CD4-positive, alpha-beta T cell treated with Interleukin-2 at 100 ng/mL for 4 hours (primary cell): ENCODE results near the gene LIMS4.
"Not testable (repeated sequence)": the region's sequence is repeated elsewhere in the genome, so short reads cannot be mapped to it uniquely, and the experiment has no call there.

Experiments
- DNase-seq: peaks from one replicate; pipeline ENCODE4 v3.0.0-alpha.2; 2020; ENCODE audit warnings: low spot score

Gene LIMS4, protein sequence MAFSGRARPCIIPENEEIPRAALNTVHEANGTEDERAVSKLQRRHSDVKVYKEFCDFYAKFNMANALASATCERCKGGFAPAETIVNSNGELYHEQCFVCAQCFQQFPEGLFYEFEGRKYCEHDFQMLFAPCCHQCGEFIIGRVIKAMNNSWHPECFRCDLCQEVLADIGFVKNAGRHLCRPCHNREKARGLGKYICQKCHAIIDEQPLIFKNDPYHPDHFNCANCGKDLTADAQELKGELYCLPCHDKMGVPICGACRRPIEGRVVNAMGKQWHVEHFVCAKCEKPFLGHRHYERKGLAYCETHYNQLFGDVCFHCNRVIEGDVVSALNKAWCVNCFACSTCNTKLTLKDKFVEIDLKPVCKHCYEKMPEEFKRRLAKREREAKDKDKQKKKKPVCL

DNA sequence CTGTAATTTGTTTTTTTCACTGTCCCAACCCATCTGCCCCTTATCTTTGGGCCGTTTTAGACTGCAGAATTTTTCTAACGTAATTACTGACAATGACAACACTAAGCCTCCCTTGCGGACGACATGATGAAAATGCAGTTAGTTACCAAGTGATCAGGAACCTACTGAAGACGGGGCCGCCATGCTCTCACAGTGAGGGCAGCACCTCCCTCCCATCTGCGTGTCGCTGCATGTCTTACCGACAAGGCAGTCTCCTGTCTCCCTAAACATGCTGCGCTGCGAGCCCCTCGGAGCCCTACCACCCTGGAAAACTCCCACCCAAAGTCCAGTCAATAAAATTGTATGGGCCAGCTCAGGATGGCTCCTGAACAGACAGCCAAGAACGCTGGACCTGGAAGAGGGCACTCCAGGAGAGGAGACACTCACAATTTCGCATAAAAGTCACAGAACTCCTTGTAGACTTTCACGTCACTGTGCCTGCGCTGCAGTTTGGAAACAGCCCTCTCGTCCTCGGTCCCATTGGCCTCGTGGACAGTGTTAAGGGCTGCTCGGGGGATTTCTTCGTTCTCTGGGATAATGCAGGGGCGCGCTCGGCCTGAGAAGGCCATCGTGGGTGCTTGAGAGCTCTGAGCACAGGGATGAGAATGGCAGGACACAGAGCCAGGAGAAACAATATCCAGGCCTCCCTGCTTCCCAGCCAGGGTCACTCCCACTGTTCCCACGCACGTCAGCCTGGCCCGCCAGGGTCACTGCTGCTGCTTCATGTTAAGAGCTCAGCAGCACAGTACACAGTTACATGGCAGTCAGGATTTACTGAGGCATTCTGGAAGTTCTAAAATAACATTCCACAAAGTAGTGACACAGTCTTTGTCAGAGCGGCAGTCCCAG lies at the start of gene LIMS4:
Gene LIMS4 (minus strand): TSS at position 646 of the 888 bp plus-strand sequence. CDS start 38 bp downstream, at position 608.
- not testable (repeated sequence) for DNase-seq

DNA sequence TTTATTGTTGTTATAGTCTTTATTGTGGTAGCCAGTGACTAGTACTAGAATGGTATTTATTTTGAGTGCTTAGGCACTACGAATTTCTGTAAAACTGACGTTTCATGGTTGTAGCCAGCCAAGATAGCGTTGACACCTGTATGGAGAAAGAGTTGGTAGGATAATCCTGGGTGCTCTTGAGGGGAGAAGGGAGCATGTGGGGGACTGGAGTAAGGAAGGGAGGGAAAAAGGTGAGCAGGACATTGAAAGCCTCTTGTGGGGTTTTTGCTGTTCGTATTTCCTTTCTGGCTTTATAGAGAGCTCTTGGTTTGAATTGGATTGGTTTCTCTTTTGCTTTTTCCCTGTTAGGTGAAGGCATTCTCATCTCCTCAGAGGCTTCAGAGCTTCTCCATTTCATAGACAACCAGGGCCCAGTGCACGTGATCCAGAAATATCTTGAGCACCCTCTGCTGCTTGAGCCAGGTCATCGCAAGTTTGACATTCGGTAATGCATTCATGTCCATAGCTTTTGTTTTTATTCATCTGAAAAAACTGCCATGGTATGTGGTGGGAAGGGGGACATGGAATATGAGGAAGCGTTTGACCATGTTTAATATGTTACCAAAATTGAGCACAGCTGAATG lies 27.2 kb upstream of the LIMS4 start:
- not testable (repeated sequence) for DNase-seq

DNA sequence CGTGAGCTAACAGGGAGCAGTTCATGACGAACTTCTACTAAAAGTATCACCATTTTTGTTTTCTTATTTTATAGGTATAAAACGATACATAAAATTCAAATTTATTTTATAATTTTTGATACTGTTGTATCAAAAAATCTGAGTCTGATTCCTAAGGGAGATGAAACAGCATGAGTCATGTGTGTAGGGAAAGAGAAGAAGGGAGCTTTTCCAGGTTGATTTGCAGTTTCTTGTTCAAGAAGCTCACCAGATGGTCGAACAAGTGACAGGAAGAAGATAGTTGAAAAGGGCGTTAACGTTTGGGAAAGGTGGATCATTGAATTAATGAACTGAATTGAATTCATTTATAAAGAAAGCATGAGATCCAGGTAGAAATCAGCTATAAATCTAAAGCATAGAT lies 23.4 kb upstream of the LIMS4 start:
- DNase-seq: not testable (repeated sequence)

DNA sequence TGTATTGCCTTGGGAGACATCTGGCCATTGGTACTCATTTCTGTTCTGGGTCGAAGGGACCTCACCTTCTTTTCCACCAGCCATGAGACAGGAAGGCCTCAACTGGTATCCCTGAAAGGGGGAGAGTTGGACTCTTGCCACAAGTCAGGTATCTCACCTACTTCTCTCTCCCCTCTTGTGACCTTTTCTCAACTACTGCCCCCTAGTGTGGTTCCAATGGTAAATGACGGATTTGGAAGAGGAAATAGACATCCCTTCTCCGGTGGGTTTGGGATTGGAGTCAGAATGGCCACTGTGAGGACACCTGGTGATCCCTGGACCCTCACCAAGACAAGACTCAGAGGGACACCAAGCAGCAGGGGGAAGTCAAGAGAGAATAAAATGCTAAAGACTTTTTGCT lies 21.9 kb upstream of the LIMS4 start:
- DNase-seq: not testable (repeated sequence)

DNA sequence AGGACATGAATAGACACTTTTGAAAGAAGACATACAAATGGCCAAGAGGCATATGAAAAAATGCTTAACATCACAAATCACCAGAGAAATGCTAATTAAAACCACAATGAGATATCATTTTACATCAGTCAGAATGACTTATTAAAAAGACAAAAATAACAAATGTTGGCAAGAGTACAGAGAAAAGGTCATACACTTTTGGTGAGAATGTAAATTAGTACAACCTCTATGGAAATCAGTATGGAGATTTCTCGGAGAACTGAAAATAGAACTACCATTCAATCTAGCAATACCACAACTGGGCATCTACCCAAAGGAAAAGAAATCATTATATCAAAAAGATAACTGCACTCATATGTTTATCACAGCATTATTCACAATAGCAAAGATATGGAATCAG lies 16.4 kb upstream of the LIMS4 start:
- not testable (repeated sequence) for DNase-seq

DNA sequence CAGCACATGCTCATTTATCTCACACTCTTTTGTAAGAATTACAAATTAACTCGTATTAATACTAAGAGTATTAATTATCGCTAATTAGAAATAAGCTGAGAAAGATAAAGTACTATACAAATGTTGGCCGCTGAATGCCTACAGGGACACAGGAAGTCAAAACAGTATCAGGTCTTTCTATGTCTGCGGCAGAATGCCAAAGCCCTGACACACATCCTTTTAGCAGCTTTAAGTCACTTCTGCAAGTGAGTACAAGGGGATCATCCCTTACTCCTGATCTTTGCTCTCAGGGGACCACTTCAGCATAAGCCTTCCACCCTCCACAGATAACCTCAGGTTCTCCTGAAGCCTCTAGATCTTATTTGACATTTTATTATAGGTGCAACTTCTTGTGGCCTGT lies 10.1 kb upstream of the LIMS4 start:
- not testable (repeated sequence) for DNase-seq

DNA sequence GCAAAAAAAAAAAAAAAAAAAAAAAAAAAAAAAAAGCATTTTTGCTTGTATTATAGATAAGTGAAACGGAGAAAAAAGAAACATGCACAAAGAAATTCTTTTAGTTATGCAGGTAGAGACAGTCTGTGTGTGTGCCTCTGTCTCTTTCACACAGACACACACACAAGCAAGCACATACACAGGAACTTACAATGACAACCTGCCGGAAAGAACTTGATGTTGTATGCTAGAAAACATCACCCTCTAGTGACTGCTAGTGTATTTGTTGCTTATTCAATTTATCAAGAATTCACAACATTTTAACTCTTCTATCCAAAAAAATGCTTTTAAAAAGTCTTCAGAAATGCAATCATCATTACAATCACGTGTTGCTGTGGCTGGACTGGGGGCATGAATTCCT lies 8.6 kb upstream of the LIMS4 start:
- DNase-seq: not testable (repeated sequence)

DNA sequence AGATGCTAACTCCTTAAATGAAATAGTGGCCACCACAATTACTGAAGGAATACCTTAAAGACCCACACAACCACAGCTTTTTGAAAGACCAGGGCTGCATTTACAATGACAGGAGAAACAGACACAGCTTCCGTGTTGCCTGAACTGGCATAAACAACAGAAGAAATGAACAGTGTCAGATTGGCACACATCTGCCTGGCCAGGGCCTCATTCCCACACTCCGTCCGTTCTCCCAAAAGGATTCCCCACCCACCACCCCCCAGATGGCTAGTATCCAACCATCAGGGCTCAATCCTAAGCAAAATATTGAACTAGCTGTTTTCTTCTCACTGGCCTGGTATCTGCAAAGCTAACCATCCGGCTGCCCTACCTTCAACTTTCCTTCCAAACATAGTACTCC lies 7.5 kb upstream of the LIMS4 start:
- DNase-seq: not testable (repeated sequence)

DNA sequence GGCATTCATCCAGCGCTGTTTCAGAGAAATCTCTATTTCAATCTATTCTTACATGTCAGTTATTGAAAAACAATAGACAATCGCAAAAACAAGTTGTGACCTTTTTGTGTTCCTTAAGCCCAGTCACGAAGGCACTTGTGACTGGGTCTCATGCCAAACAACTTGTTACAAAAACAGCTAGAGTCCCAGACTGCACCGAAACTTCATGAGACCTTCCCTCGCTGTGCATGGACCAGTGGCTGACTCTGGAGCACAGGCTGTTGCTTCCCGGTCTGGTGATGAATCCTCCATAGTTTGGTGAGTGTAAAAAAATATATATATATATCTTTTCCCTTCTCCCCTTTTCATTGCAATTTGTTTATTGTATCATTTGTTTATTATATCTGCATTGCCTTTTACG lies 4.8 kb upstream of the LIMS4 start:
- DNase-seq: not testable (repeated sequence)

DNA sequence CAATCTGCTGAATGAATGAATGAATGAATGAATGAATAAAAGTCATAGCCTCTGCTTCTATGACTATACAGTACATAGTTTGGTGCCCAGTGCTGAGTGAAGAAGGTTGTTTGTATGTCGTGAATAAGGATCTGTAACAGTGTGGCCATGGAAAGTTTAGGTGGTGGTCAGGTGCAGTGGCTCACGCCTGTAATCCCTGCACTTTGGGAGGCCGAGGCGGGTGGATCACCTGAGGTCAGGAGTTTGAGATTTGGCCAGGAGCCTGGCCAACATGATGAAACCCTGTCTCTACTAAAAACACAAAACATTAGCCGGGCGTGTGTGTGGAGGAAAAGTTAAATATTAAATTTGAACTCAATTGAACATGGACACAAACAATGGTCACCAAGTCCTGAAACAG lies 4.3 kb upstream of the LIMS4 start:
- not testable (repeated sequence) for DNase-seq

DNA sequence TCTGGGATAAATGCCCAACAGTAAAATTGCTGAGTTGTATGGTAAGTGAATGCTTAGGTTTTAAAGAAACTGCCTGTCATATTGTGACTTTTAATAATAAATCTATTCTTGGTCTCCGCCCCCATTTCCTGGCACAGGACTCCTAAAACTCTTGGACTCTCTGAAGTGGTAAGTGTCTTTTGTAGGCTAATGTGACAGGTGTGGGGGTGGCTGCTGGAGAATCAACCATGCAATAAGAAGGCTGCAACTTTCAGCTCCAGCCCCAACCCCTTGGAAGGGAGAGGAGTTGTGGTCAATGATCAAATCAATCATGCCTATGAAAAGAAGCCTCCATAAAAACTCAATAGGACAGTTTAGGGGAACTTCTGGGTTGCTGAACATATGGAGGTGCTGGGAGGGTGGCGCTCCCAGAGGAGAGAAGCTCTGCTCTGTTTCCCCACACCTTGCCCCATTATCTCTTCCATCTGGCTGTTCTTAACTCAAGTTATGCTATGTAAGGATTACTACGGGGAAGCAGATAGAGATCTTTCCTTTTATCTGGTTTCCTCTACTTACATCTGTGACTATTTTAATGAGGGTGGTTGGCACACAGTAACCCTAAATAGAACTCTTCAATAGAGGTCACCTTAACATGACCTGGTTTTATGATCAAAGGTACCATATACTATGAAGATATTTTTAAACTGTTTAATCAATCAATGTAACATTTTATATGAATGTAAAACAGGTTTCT lies 3.2 kb upstream of the LIMS4 start:
- not testable (repeated sequence) for DNase-seq

DNA sequence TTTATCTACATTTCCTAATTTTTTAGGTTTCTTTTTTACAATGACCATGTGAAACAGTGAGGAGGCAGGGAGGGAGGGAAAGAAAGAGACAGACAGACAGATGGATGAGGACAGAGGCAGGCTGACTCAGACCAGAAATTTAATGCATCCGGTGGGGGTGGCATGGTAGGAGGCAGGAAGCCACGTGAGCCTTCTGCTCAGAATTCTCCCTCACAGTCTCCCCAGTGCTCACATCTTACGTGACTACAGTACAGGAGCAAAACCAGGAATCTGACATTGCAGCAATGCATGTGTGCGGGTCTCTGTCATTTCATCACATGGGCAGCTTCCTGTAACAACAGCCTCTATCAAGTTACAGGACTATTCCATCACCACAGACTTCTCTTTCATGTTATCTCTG lies 2.3 kb upstream of the LIMS4 start:
- not testable (repeated sequence) for DNase-seq

DNA sequence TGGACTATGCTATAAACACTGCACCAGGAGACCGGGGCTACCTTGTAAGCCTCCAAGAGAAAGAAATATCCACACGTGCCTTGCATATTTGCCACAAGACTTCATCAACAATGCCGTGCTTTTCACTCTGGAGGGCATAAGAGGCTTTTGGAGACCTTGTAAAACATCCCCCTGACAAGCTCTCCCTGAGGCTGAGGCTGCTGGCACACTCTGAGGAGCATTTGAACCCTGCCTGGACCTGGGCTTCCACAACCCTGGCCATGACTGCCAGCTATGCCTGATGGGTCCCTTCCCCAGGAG lies 393 bp upstream of the LIMS4 start:
- DNase-seq: not testable (repeated sequence)

DNA sequence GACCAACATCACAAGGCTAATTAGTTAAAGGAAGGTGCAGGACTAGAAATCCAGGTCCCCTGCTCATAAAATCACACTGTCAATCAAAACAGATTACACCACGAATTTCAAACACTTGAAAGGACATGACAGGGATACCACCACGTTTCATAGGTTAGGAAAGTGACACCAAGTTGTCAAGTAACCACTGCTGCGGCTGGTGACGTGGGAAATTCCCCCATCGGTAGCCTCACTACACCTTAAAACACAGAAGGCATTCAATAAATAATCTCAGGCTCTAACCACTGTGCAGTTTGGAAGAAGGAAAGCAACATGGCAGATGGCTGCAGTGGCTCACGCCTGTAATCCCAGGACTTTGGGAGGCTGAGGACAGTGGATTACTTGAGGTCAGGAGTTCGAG lies 3.7 kb downstream of the LIMS4 start:
- not testable (repeated sequence) for DNase-seq

DNA sequence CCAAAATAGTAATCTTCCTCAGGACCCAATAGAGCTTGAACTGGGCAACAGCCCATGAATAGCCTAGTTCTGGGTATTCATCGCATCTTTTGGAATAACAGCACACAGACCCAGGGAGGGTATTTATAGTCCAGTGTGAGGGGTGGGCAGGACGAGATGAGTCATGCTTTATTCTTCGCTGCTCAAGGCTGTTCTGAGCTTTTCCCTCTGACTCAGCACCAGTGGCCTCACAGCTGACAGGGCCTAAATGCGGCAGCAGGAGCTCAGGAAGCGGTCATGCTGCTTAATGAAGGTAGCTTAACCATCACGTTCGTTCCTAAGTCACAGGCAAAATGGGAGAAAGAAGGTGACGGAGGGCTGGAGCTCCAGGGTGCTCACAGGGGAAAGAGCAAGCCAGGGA lies 7.3 kb downstream of the LIMS4 start:
- DNase-seq: not testable (repeated sequence)

DNA sequence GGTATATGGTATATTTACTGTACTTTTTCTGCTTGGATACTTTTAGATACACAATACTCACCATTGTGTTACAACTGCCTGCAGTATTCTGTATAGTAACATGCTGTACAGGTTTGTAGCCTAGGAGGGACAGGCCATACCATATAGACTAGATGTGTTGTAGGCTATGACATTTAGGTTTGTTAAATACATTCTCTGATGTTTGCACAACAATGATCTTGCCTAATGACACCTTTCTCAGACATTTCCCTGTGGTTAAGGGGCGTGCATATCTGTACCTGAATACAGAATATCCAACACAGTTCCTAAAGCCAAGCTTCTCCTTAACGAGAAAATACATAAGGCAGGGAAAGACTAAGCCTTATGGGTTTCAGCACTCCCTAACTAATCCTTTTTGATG lies 10.2 kb downstream of the LIMS4 start:
- not testable (repeated sequence) for DNase-seq

DNA sequence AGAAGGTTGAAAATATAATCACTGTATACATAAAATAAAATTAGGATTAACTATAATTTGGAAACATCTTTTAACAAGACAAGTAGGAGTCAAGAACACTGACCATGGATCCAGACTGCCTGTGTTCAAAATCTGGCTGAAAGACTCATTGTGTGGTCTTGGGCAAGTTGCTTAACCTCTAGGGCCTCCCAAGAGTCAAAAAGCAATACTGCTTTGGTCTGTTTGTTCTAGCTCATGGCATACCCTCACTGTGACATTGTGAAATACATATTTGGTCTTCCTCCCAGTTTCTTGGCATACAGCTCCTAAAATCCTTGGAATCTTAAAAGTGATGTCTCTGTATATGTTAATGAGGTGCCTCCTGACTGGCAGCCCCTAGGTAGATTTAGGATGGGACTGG lies 12.3 kb downstream of the LIMS4 start:
- not testable (repeated sequence) for DNase-seq

DNA sequence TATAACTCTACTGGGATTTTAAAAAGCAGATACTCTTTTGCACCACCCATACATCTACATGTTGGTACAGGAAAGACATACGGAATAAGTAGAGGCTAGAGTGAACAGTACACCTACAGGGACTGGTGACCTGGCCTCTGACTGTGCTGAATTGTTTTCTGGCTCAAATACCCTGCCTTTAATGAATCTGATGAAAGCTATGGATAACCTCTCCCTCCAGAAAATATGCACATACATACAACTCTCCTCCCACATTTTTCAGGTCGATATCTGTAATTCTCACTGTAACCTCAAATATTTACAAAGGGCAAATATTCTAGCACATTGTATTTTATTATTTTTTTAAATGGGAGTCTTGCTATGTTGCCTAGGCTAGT lies 15.4 kb downstream of the LIMS4 start:
- not testable (repeated sequence) for DNase-seq

DNA sequence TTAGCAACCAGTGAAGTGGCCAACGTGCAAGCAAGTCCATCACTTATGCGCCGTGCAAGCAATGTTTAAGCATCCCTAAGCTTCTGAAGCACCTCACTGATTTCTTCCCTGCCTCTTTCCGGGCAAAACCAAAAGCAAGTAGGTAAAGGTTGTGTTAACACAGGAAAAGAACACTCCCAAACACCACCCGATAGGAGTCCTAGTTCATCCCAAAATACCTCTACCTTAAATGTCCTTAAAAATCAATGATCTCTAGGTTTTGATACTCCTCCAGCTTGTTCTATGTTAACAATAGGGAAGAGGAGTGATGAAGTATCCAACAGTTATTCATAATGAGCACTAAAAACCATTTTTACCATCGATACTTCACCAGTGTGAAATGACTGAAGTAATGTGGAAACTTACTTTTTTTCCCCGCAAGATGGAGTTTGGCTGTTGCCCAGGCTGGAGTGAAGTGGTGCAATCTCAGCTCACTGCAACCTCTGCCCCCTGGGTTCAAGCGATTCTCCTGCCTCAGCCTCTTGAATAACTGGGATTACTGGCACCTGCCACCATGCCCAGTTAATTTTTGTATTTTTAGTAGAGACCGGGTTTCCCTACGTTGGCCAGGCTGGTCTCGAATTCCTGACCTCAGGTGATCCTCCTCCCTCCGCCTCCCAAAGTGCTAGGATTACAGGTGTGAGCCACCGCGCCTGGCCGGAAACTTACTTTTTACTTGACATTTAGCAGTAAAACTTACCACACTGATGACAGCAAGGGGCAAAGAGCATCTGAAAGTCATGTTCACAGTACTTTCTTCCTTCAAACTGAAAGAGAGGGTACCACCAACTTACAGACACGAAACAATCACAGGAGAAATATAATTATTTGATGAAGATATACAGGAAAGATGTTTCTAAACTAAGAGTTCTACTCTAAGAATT lies 16.1 kb downstream of the LIMS4 start:
- DNase-seq: not testable (repeated sequence)

DNA sequence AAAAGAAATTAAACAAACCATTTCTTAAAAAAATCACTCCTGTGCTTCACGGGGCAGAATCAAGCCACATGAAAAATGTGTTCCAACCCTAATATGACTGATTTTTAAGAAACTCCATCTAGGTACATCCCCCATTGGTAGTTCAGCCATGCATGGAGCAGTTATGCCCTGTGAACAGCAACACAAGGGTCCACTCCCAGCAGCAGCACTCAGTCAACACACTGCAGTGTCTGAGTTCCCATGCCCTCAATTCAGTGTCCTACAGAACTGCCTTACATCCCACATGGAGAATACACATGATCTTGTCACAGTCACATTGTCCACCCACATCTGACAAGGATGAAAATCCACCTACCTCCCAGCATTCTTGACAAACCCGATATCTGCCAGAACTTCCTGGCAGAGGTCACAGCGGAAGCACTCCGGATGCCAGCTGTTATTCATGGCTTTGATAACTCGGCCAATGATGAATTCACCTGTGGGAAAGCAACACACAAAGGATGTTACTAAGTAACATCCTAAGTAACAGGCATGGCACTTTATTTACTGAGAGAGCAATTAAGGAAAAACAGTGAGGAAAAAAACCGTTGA lies 17.4 kb downstream of the LIMS4 start:
- not testable (repeated sequence) for DNase-seq
